ENCODE measurements around the gene KCNB1.

DNA sequence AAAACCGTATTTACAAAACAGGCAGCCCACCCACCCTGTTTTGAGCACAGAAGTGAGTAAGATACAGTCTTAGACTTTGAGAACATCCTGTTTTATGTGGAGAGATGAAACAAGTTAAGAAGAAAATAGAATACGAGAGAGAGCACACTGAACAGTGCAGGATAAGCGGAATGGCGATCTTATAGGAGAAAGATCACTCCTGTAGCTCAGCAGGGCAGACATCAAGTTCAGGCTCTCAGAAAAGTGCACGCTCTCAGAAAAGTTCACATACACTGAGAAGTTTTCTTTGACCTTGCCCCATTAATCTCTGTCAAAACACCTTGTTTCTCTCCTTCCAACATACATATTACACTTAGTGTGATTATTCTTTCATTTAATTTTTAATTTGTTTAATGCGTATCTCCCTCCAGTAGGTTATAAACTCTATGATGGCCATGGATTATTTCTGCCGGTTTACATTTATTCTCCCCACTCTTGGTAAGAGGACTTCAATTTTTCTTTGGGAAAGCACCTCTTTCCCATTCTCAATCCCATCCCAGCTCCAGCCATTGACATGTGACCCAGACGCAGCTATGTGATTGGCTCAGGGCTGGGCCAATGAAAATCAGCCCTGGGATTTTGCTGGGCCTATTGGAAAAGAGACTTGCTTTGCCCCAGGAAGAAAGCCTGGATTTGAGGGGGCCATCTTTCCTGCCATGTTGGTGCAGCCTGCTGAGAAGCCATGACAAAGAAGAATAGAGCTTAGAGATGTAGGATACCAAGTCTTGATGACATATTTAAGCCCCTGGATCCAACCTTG is 16.2 kb downstream of the KCNB1 start:
- no peak for TF ChIP-seq POLR2A (IDR thresholded peaks at IDR 0.05)
- TF ChIP-seq, protein P1, sequence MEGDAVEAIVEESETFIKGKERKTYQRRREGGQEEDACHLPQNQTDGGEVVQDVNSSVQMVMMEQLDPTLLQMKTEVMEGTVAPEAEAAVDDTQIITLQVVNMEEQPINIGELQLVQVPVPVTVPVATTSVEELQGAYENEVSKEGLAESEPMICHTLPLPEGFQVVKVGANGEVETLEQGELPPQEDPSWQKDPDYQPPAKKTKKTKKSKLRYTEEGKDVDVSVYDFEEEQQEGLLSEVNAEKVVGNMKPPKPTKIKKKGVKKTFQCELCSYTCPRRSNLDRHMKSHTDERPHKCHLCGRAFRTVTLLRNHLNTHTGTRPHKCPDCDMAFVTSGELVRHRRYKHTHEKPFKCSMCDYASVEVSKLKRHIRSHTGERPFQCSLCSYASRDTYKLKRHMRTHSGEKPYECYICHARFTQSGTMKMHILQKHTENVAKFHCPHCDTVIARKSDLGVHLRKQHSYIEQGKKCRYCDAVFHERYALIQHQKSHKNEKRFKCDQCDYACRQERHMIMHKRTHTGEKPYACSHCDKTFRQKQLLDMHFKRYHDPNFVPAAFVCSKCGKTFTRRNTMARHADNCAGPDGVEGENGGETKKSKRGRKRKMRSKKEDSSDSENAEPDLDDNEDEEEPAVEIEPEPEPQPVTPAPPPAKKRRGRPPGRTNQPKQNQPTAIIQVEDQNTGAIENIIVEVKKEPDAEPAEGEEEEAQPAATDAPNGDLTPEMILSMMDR (IDR thresholded peaks at IDR 0.05), result no peak
- TF ChIP-seq EP300 (IDR thresholded peaks at IDR 0.05), result no peak

Data from tibial nerve (tissue), 4 donors.